ENCODE results near the gene PIP4K2C. TPM values are rescaled to one million over a fixed set of nuclear protein-coding genes. Genes with fewer than 3 reads are reported as not detected.
A peak's percentile ranks its signal among the peaks of the same experiment; 100 is the strongest.
"Not testable (repeated sequence)": the region's sequence is repeated elsewhere in the genome, so short reads cannot be mapped to it uniquely, and the experiment has no call there.

Gene PIP4K2C
- total RNA-seq, 2 donors from 2014 or later: 15.3 to 16.1 TPM

GRCh38 chr12:57626921-57627445, 36.0 kb downstream of the PIP4K2C start:
- intact Hi-C loops (cut with DNase I): no loop called here
- ATAC-seq (no peak), DNase-seq (no peak)

- intact Hi-C loops (cut with DNase I): no loop called here
- no peak for ATAC-seq
- no peak for DNase-seq
These were observed 36.7 kb downstream of the PIP4K2C start for GRCh38 chr12:57627501-57628279.

- DNase-seq (no peak), ATAC-seq (no peak)
- intact Hi-C loops (cut with DNase I): no loop called here
These were observed 37.5 kb downstream of the PIP4K2C start for GRCh38 chr12:57628280-57629191.

- ATAC-seq: no peak
- DNase-seq: no peak
- intact Hi-C loops (cut with DNase I): loop anchor here in 1 of 2 donors (5.0 kb wide), 1 partner anchor 62 kb away; the partner anchor contains the start of gene OS9
These were observed 39.0 kb downstream of the PIP4K2C start for GRCh38 chr12:57629897-57630471.

- intact Hi-C loops (cut with DNase I): loop anchor here in 1 of 2 donors (5.0 kb wide), 1 partner anchor 61 kb away; the partner anchor contains the start of gene OS9
- ATAC-seq: no peak
- no peak for DNase-seq
These were observed 40.0 kb downstream of the PIP4K2C start for GRCh38 chr12:57630891-57631433.

GRCh38 chr12:57631566-57632072, 40.6 kb downstream of the PIP4K2C start:
- ATAC-seq (no peak), DNase-seq (no peak)
- intact Hi-C loops (cut with DNase I): loop anchor here in 1 of 2 donors (5.0 kb wide), 1 partner anchor 61 kb away; the partner anchor contains the start of gene OS9

- DNase-seq: no peak
- intact Hi-C loops (cut with DNase I): loop anchor here in 1 of 2 donors (5.0 kb wide), 1 partner anchor 60 kb away; the partner anchor contains the start of gene OS9
These were observed 41.3 kb downstream of the PIP4K2C start for GRCh38 chr12:57632073-57632957.

GRCh38 chr12:57632958-57633840, 42.2 kb downstream of the PIP4K2C start, which contains the start of gene B4GALNT1:
Gene B4GALNT1 (minus strand): TSS chr12:57633201. CDS start chr12:57632132, 1,069 bp downstream.
- intact Hi-C loops (cut with DNase I): loop anchor here in 1 of 2 donors (5.0 kb wide), 1 partner anchor 59 kb away; the partner anchor contains the start of gene OS9
- DNase-seq (peak; percentile 67), ATAC-seq (peak; percentile 88 to 91)

More at GRCh38 chr12:57632073-57632957, 41.3 kb downstream of the PIP4K2C start:
- ATAC-seq: peak; percentile 43 to 60

- ATAC-seq; DNase-seq; intact Hi-C loops (cut with DNase I): not testable (repeated sequence)
These were observed 45.7 kb downstream of the PIP4K2C start for GRCh38 chr12:57636731-57637130.

GRCh38 chr12:57637364-57637763, 46.4 kb downstream of the PIP4K2C start:
- intact Hi-C loops (cut with DNase I): no loop called here
- ATAC-seq (no peak), DNase-seq (no peak)

GRCh38 chr12:57638096-57638495, 47.1 kb downstream of the PIP4K2C start:
- DNase-seq: no peak
- intact Hi-C loops (cut with DNase I): no loop called here
- no peak for ATAC-seq

GRCh38 chr12:57640175-57641042, 49.4 kb downstream of the PIP4K2C start:
- intact Hi-C loops (cut with DNase I): no loop called here
- ATAC-seq (no peak), DNase-seq (no peak)

GRCh38 chr12:57641699-57642442, 50.9 kb downstream of the PIP4K2C start:
- intact Hi-C loops (cut with DNase I): no loop called here
- DNase-seq (no peak), ATAC-seq (no peak)

- DNase-seq; ATAC-seq; intact Hi-C loops (cut with DNase I): not testable (repeated sequence)
These were observed 55.1 kb downstream of the PIP4K2C start for GRCh38 chr12:57645990-57646658.
